Heart right ventricle (tissue), 16 donors: ENCODE data around the gene TTLL8. TPM values are rescaled to one million over a fixed set of nuclear protein-coding genes. Genes with fewer than 3 reads are reported as not detected.

ENCODE experiments used
- ATAC-seq, 8 donors: fragments of 200-7000 bp; cut with Tn5 transposase; one replicate each; pipeline ENCODE4 v1.9.1; 2020; ENCODE audit warnings: mild to moderate bottlenecking in 8 of 8, moderate library complexity in 8 of 8, moderate number of reproducible peaks in 1 of 8
- DNase-seq, 2 donors: peaks; one replicate each; pipeline ENCODE4 v3.0.0-alpha.2; 2020
- H3K27ac ChIP-seq, 10 donors: fragments of 200-600 bp; sonication (generic) in 2 of 10; one replicate each; pipeline versions ENCODE4 v1.5.0 to v1.8.0; 2020 to 2022; ENCODE audit warnings: mild to moderate bottlenecking in 3 of 10
- H3K27me3 ChIP-seq, 7 donors: fragments of 200-600 bp; one replicate each; pipeline ENCODE4 v1.8.0; 2021 to 2022; ENCODE audit warnings: mild to moderate bottlenecking in 2 of 7
- H3K36me3 ChIP-seq, 9 donors: fragments of 200-600 bp; sonication (generic) in 1 of 9; one replicate each; pipeline versions ENCODE4 v1.5.0 to v1.8.0; 2020 to 2022; ENCODE audit warnings: mild to moderate bottlenecking in 2 of 9
- H3K4me1 ChIP-seq, 9 donors: fragments of 200-600 bp; sonication (generic) in 1 of 9; one replicate each; pipeline versions ENCODE4 v1.5.0 to v1.8.0; 2020 to 2022; ENCODE audit warnings: mild to moderate bottlenecking in 4 of 9
- H3K4me3 ChIP-seq, 10 donors: fragments of 200-600 bp; sonication (generic) in 2 of 10; one replicate each; pipeline versions ENCODE4 v1.5.0 to v1.8.0; 2020 to 2022; ENCODE audit warnings: mild to moderate bottlenecking in 7 of 10, moderate library complexity in 2 of 10
- H3K9me3 ChIP-seq, 11 donors: fragments of 200-600 bp in 10 of 11; sonication (generic) in 2 of 11; one replicate each; pipeline versions ENCODE4 v1.5.0 to v1.8.0; 2013 to 2022; ENCODE audit warnings: mild to moderate bottlenecking in 2 of 11, control low read depth in 1 of 11, moderate library complexity in 1 of 11
- CTCF ChIP-seq, 9 donors: fragments of 200-600 bp; sonication (generic) in 2 of 9; IDR thresholded peaks; one replicate each; pipeline versions ENCODE4 v1.5.0 to v1.8.0; 2021 to 2022; ENCODE audit warnings: antibody characterized with exemption in 9 of 9, mild to moderate bottlenecking in 5 of 9, moderate library complexity in 1 of 9
- WGBS, 2 donors: extraction: QIAGEN DNeasy Blood & Tissue Kit; methylation state at CpG; one replicate each; pipeline ENCODE4 v1.1.7; 2013; ENCODE audit warnings: inconsistent platforms in 1 of 2; 5-methylcytosine and 5-hydroxymethylcytosine counted together
- intact Hi-C, 10 donors: fragments of 100-400 bp; cut with DNase I; formaldehyde crosslinking; loops; one replicate each; pipeline versions ENCODE4 v1.11.1 to v1.14.2; 2022
- polyA plus RNA-seq, 2 donors: library from polyadenylated mRNA; stranded (reverse); fragments of 200-250 nt; gene quantifications; one replicate each; pipeline ENCODE4 v1.2.3, GENCODE V29; 2013
- total RNA-seq, 10 donors: library from RNA; stranded (reverse); fragmentation: NEBNext Ultra II Directional in 3 of 10; extraction: Animal tissue kit (Norgen Biotek cat#: 25700) in 3 of 10; gene quantifications; one replicate each; pipeline versions ENCODE4 v1.2.1 to v1.2.4, GENCODE V29; 2021 to 2023
- donor health status: Arrhythmogenic right ventricular cardiomyopathy.
- donor health status: ischemic (EF 13 %, LVEDD 7.1; RV severe dilation, severe dysfunction).
- donor health status: healthy with polysubstance abuse.
- donor health status: DM: no; HTN: yes; CAD: no.
- donor health status: DM: no; HTN: no; CAD: no.
- donor health status: ischemic (EF 25% LVEDD 6.9; RV normal size, moderate dysfunction).
- donor health status: ischemic (EF 25% LVEDD 5.7; RV mildly dilated, moderate dysfunction).
- donor health status: healthy.
- donor health status: DM: yes; HTN: yes; CAD: no.
- donor health status: Ischemic cardiomyopathy.
- donor health status: ischemic (EF 35%, LVEDD 5.7; RV mildly dilated, moderate dysfunction).
- donor health status: nonischemic (EF 11% LVEDD 7.7; RV severe dilation, severe dysfunction).
- donor health status: DM: yes; HTN: yes; CAD: no.
- donor health status: PGD.
- donor health status: ischemic (EF 29% LVEDD 5.4; RV normal size, mild dysfunction).
- donor health status: nonischemic (EF 23%, LVEDD 6.1; RV moderate dilation, normal function).

Gene TTLL8
- total and polyA plus RNA-seq, 12 donors = not detected

DNA sequence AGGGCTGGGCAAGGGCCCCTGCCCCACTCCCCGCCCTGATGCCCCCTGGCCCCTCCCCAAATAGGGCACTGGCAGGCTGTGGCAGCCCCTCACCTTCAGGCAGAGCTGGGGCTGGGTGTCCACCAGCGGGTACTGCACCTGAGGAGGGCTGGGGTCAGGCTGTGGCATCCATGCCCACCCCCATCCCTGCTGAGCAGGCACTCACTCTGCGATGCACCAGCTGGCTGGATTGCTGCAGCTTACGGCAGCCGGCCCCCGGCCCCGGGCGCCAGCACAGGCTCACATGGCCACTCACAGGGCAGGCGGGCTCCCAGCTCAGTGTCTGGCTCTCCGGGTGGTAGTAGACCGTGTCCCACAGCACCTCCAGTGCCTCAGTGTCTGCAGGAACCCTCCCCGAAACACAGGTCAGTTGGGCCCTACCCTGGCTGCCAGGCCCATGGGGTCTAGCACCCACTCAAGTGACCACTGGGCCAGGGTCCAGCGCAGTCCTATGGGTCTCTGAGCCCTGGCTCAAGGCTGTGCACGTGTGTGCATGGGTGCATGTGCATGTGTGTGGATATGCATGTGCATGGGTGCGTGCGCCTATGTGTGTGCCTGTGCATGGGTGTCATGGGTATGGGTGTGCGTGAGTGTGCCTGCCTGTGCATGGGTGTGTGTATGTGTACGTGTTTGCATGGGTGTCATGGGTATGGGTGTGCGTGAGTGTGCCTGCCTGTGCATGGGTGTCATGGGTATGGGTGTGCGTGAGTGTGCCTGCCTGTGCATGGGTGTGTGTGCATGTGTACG is 60.0 kb downstream of the TTLL8 start:
- H3K27me3 ChIP-seq = peaks cover 0 to 17% (median 9%) of the 10 kb centered on the region in 7 donors
- no peaks in the 10 kb centered on the region for H3K36me3 ChIP-seq
- no peak overlapping the region for H3K27ac ChIP-seq
- no peak for ATAC-seq
- H3K4me1 ChIP-seq = peaks cover 0 to 17% (median 6%) of the 10 kb centered on the region in 9 donors
- no peak for DNase-seq
- no peaks in the 10 kb centered on the region for H3K9me3 ChIP-seq
- intact Hi-C loops = loop anchor here in 1 of 10 donors (10.0 kb wide), 1 partner anchor 73 kb away; no protein-coding TSS in a partner anchor
- WGBS, 2 donors = 93% methylated on average over 21 of the region's 21 CpGs
- no peak overlapping the region for H3K4me3 ChIP-seq
- TF ChIP-seq CTCF (IDR thresholded peaks at IDR 0.05) = no peak

GRCh38 chr22:49997251-49997599 is 60.9 kb downstream of the TTLL8 start:
- Histone ChIP-seq H3K4me1 (peaks cover 0 to 14% (median 6%) of the 10 kb centered on the region in 9 donors), H3K27me3 (peaks cover 0 to 17% (median 9%) of the 10 kb centered on the region in 7 donors), H3K9me3 (peaks cover 0 to 2% (median 0%) of the 10 kb centered on the region in 11 donors), H3K27ac (no peak overlapping the region), H3K4me3 (no peak overlapping the region), H3K36me3 (no peaks in the 10 kb centered on the region)
- ATAC-seq = no peak
- intact Hi-C loops = loop anchor here in 1 of 10 donors (10.0 kb wide), 1 partner anchor 72 kb away; no protein-coding TSS in a partner anchor
- TF ChIP-seq CTCF (IDR thresholded peaks at IDR 0.05) = no peak
- DNase-seq = no peak
- WGBS, 2 donors = 89 to 90% methylated on average over 12 of the region's 12 CpGs

- Histone ChIP-seq H3K27ac (no peak overlapping the region), H3K27me3 (peaks cover 0 to 17% (median 9%) of the 10 kb centered on the region in 7 donors), H3K9me3 (peaks cover 0 to 7% (median under 1%) of the 10 kb centered on the region in 11 donors), H3K4me3 (no peak overlapping the region), H3K4me1 (peaks cover 0 to 14% (median 6%) of the 10 kb centered on the region in 9 donors), H3K36me3 (no peaks in the 10 kb centered on the region)
- WGBS, 2 donors = 87 to 88% methylated on average over 19 of the region's 19 CpGs
- DNase-seq (no peak), ATAC-seq (no peak)
- no peak for TF ChIP-seq CTCF (IDR thresholded peaks at IDR 0.05)
- intact Hi-C loops = loop anchor here in 1 of 10 donors (10.0 kb wide), 1 partner anchor 72 kb away; no protein-coding TSS in a partner anchor
Observed at GRCh38 chr22:49996518-49997250, 61.4 kb downstream of the TTLL8 start.

DNA sequence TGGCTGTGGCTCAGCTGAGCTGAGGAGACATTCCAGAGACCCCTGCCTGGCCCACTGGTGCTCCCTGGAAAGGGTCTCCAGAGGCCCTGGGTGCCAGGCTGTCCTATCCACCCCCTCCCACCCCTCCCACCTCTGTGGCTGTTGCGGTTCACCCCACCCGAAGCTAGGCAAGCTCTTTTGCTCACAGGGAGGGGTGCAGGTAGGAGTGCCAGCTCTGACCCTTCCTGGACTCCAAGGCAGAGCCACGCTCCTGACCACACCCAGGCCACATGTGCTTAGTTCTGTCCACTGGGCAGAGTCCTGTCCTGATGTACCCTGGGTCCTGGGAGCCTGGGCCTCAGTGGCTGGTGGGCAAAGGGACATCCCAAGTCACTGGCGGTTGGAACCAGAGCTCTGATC is 62.0 kb downstream of the TTLL8 start:
- ATAC-seq = no peak
- Histone ChIP-seq H3K4me1 (peaks cover 0 to 14% (median 6%) of the 10 kb centered on the region in 9 donors), H3K4me3 (no peak overlapping the region), H3K27me3 (peaks cover 0 to 17% (median 9%) of the 10 kb centered on the region in 7 donors), H3K27ac (no peak overlapping the region), H3K9me3 (peaks cover 0 to 13% (median 6%) of the 10 kb centered on the region in 11 donors), H3K36me3 (no peaks in the 10 kb centered on the region)
- DNase-seq = no peak
- 92 to 93% methylated on average over 4 of the region's 4 CpGs for WGBS, 2 donors
- intact Hi-C loops = loop anchor here in 1 of 10 donors (10.0 kb wide), 1 partner anchor 71 kb away; no protein-coding TSS in a partner anchor
- no peak for TF ChIP-seq CTCF (IDR thresholded peaks at IDR 0.05)
